Epithelial cell of proximal tubule (primary cell): Measurements from ENCODE around the gene FARSA. TPM values are rescaled to one million over a fixed set of nuclear protein-coding genes. Genes with fewer than 3 reads are reported as not detected.
A peak's percentile ranks its signal among the peaks of the same experiment; 100 is the strongest.

Experiments
- DNase-seq: peaks from one replicate; pipeline ENCODE4 v3.0.0-alpha.2; 2011; ENCODE audit warnings: low read depth
- H3K4me3 ChIP-seq: 2 replicates; pipeline ENCODE4 v1.5.1; 2011; ENCODE audit warnings: low read depth, mild to moderate bottlenecking, low read length
- CTCF ChIP-seq: conservative IDR thresholded peaks from 2 replicates; pipeline ENCODE4 v1.5.1; 2012; ENCODE audit warnings: low read depth, mild to moderate bottlenecking, low read length
- total RNA-seq: library from RNA; depleted of rRNA; stranded (reverse); fragments of >200 nt; gene quantifications from 2 replicates; pipeline ENCODE4 v1.2.3, GENCODE V29; 2015

The FARSA gene
- total RNA-seq, 1 donor from 2014 or later: 89.1 TPM

GRCh38 chr19:12973236-12973635, 39.7 kb upstream of the FARSA start:
- DNase-seq: no peak
- no peak for TF ChIP-seq CTCF
- H3K4me3 ChIP-seq: no peak overlapping the region

GRCh38 chr19:12970070-12970820, 36.7 kb upstream of the FARSA start:
- H3K4me3 ChIP-seq: no peak overlapping the region
- no peak for DNase-seq
- no peak for TF ChIP-seq CTCF

GRCh38 chr19:12969292-12969988, 35.9 kb upstream of the FARSA start, which contains the start of gene DAND5:
DAND5 (plus strand) TSS chr19:12969576; CDS start chr19:12969661, 85 bp downstream.
- DNase-seq: no peak
- no peak for TF ChIP-seq CTCF
- H3K4me3 ChIP-seq: no peak within 1 kb of the TSS

GRCh38 chr19:12967907-12968306, 34.4 kb upstream of the FARSA start:
- no peak for DNase-seq
- TF ChIP-seq CTCF: no peak
- H3K4me3 ChIP-seq: no peak overlapping the region

GRCh38 chr19:12965812-12966135, 32.3 kb upstream of the FARSA start:
- peak overlapping the region; percentile 68 for H3K4me3 ChIP-seq
- no peak for DNase-seq
- TF ChIP-seq CTCF: no peak

GRCh38 chr19:12965017-12965811, 31.7 kb upstream of the FARSA start:
- DNase-seq: no peak

More at GRCh38 chr19:12965017-12965811, 31.7 kb upstream of the FARSA start:
- peak overlapping the region; percentile 68 for H3K4me3 ChIP-seq
- TF ChIP-seq CTCF: peak; percentile 78
